Measurements from ENCODE around the gene PLAAT2.
"Not testable (repeated sequence)": the region's sequence is repeated elsewhere in the genome, so short reads cannot be mapped to it uniquely, and the experiment has no call there.

PLAAT2 gene

GRCh38 chr11:63563201-63564055, at the start of gene PLAAT2:
PLAAT2 (minus strand) TSS chr11:63563379; CDS start chr11:63563324, 55 bp downstream.
- DNase-seq (ENCODE audit: low read depth): no peak

- no peak for DNase-seq (ENCODE audit: low read depth)
These were observed 49.0 kb upstream of the PLAAT2 start for GRCh38 chr11:63612181-63612580.

- DNase-seq (ENCODE audit: low read depth): no peak
These were observed 48.2 kb upstream of the PLAAT2 start for GRCh38 chr11:63611395-63611747.

- DNase-seq (ENCODE audit: low read depth): no peak
These were observed 47.6 kb upstream of the PLAAT2 start for GRCh38 chr11:63610604-63611394.

GRCh38 chr11:63609971-63610580, 46.9 kb upstream of the PLAAT2 start:
- no peak for DNase-seq (ENCODE audit: low read depth)

- no peak for DNase-seq (ENCODE audit: low read depth)
These were observed 46.4 kb upstream of the PLAAT2 start for GRCh38 chr11:63609536-63609935.

GRCh38 chr11:63608353-63609345, 45.5 kb upstream of the PLAAT2 start:
- no peak for DNase-seq (ENCODE audit: low read depth)

- no peak for DNase-seq (ENCODE audit: low read depth)
These were observed 40.0 kb upstream of the PLAAT2 start for GRCh38 chr11:63603180-63603518.

GRCh38 chr11:63602290-63603179, 39.4 kb upstream of the PLAAT2 start:
- DNase-seq (ENCODE audit: low read depth): not testable (repeated sequence)

- no peak for DNase-seq (ENCODE audit: low read depth)
These were observed 36.3 kb upstream of the PLAAT2 start for GRCh38 chr11:63599211-63600122.

- no peak for DNase-seq (ENCODE audit: low read depth)
These were observed 35.4 kb upstream of the PLAAT2 start for GRCh38 chr11:63598556-63598955.

GRCh38 chr11:63595296-63595695, 32.1 kb upstream of the PLAAT2 start:
- no peak for DNase-seq (ENCODE audit: low read depth)

GRCh38 chr11:63592975-63593395, 29.8 kb upstream of the PLAAT2 start:
- DNase-seq (ENCODE audit: low read depth): no peak

- no peak for DNase-seq (ENCODE audit: low read depth)
These were observed 27.0 kb upstream of the PLAAT2 start for GRCh38 chr11:63590024-63590788.

- no peak for DNase-seq (ENCODE audit: low read depth)
These were observed 25.8 kb upstream of the PLAAT2 start for GRCh38 chr11:63589000-63589399.

- DNase-seq (ENCODE audit: low read depth): no peak
These were observed 23.4 kb upstream of the PLAAT2 start for GRCh38 chr11:63586451-63587166.

- DNase-seq (ENCODE audit: low read depth): no peak
These were observed 20.1 kb upstream of the PLAAT2 start for GRCh38 chr11:63583357-63583677.

GRCh38 chr11:63581224-63581623, 18.0 kb upstream of the PLAAT2 start:
- not testable (repeated sequence) for DNase-seq (ENCODE audit: low read depth)
